Left kidney (tissue), 2 donors: ENCODE measurements around the gene FEM1A. TPM values are rescaled to one million over a fixed set of nuclear protein-coding genes. Genes with fewer than 3 reads are reported as not detected.
"Not testable (repeated sequence)": the region's sequence is repeated elsewhere in the genome, so short reads cannot be mapped to it uniquely, and the experiment has no call there.

Experiments
- DNase-seq: peaks from one replicate; pipeline ENCODE4 v3.0.0-alpha.2; 2013
- polyA plus RNA-seq: library from polyadenylated mRNA; unstranded; fragments of 120-200 nt; gene quantifications from one replicate; pipeline ENCODE4 v1.2.1, GENCODE V29; 2013; ENCODE audit not compliant: insufficient read length

Gene FEM1A
- polyA plus RNA-seq, 1 donor = 2.5 TPM

- peak; percentile 59 for DNase-seq
Measured at GRCh38 chr19:4844348-4845179, 53.0 kb downstream of the FEM1A start.

GRCh38 chr19:4845975-4846374 lies 54.4 kb downstream of the FEM1A start:
- DNase-seq = not testable (repeated sequence)

GRCh38 chr19:4847190-4847973 lies 55.8 kb downstream of the FEM1A start:
- DNase-seq = no peak

GRCh38 chr19:4849019-4849418 lies 57.5 kb downstream of the FEM1A start:
- DNase-seq = no peak

Other genes with a start within 250 kb of the FEM1A start
- 1.5 TPM for gene SEMA6B, start 232.1 kb upstream of the FEM1A start, polyA plus RNA-seq
- gene TNFAIP8L1, start 152.2 kb upstream of the FEM1A start, polyA plus RNA-seq = 13.5 TPM
- 59.2 TPM for gene MYDGF, start 121.4 kb upstream of the FEM1A start, polyA plus RNA-seq
- gene DPP9, start 67.9 kb upstream of the FEM1A start, polyA plus RNA-seq = 25.9 TPM
- 4.5 TPM for gene TICAM1, start 40.0 kb downstream of the FEM1A start, polyA plus RNA-seq
- gene PLIN3, start 75.9 kb downstream of the FEM1A start, polyA plus RNA-seq = 39.2 TPM
- not detected for gene ARRDC5, start 111.2 kb downstream of the FEM1A start, polyA plus RNA-seq
- 39.7 TPM for gene UHRF1, start 117.8 kb downstream of the FEM1A start, polyA plus RNA-seq
- gene KDM4B, start 177.4 kb downstream of the FEM1A start, polyA plus RNA-seq = 24.4 TPM